ENCODE measurements around the gene CTNNBL1.

The CTNNBL1 gene

DNA sequence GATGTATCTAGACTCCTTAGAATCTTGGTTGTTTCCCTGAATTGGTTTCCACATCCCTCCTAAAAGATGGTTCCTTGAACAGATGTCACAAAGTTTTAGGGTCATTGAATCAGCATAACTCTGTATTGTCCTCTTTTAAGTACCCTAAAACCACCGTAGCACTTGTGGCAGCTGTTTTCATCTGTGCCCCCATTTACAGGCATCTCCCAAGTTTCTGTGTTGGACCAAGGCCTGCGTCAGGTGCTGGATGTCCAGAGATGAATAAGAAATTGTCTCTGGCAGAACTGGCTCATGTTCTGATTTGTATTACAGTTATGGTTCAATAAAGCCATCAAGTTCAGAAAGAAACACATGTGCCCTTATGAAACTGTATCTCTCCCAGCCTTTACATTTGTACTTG, 48.3 kb downstream of the CTNNBL1 start:
- Histone ChIP-seq H3K4me1 (ENCODE audit: insufficient read depth, low read length) (peaks cover 9% of the 10 kb centered on the region), H3K4me3 (ENCODE audit: low read length) (no peak overlapping the region), H3K9me3 (ENCODE audit: low read length) (peaks cover 10% of the 10 kb centered on the region), H3K36me3 (ENCODE audit: insufficient read depth, low read length) (peaks cover 32% of the 10 kb centered on the region), H2AFZ (ENCODE audit: low read depth, low read length) (no peak overlapping the region), H3K27me3 (ENCODE audit: insufficient read depth, low read length) (no peaks in the 10 kb centered on the region)

DNA sequence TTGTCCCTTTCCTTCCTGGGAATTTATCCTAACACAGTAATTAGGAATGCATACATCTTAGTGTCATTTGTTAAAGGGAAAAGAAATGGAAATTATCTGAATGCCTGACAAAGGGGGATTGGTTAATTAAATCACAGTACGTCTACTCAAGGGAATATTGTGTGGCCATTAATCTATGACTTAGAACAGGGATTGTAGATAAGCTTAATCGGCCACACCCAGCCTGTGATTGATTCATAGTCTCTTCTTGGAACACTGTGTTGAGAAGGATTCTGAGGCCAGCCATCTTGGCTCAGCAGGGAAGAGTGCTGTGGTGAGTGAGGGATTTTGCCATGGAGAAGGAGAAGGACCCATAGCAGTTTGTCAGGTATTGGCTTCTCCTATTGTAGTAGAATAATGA, 50.5 kb downstream of the CTNNBL1 start:
- H3K27me3 ChIP-seq (ENCODE audit: insufficient read depth, low read length) = no peaks in the 10 kb centered on the region
- H3K9me3 ChIP-seq (ENCODE audit: low read length) = no peaks in the 10 kb centered on the region
- peaks cover 9% of the 10 kb centered on the region for H3K4me1 ChIP-seq (ENCODE audit: insufficient read depth, low read length)
- no peak overlapping the region for H2AFZ ChIP-seq (ENCODE audit: low read depth, low read length)
- H3K36me3 ChIP-seq (ENCODE audit: insufficient read depth, low read length) = peaks cover 19% of the 10 kb centered on the region
- no peak overlapping the region for H3K4me3 ChIP-seq (ENCODE audit: low read length)

DNA sequence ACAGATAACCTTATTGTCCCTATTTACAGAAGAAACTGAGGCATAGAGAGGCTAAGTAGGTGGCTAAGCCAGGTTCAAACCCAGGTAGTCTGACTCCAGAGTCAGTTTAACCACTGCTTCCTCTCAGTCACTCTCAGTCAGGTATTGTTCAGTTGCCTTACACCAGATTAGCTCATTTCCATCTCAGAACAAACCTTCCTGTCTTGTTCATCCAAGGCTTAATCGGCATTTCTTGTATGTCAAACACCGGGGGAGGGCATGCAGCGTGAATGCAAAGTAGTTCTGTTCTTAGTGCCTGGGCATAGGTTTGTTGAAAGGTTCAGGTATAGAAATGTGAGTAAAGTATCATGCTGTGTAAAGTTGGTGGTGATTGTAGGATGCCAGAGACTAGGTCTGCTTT, 51.7 kb downstream of the CTNNBL1 start:
- Histone ChIP-seq H3K36me3 (ENCODE audit: insufficient read depth, low read length) (peaks cover 19% of the 10 kb centered on the region), H3K27me3 (ENCODE audit: insufficient read depth, low read length) (no peaks in the 10 kb centered on the region), H3K4me1 (ENCODE audit: insufficient read depth, low read length) (peaks cover 9% of the 10 kb centered on the region), H2AFZ (ENCODE audit: low read depth, low read length) (no peak overlapping the region), H3K9me3 (ENCODE audit: low read length) (no peaks in the 10 kb centered on the region), H3K4me3 (ENCODE audit: low read length) (no peak overlapping the region)

DNA sequence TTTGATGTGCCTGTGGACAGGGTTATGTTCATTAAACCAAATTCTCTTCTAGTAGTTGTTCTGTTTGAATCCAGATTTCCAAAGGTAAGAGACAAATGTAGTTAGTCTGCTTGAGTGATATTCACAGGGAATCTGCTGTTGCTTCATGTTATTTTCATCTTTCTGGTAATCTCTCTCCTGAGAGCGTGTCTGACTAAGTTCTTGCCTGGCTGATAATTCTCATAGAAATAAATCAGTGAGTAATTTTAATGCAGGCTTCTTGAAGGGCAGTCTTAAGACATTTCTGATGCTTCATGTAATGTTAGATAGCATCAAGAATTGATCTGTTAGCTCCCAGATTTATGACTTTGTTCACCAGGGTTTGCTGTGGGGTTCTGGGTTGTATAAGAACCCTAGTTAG, 54.2 kb downstream of the CTNNBL1 start:
- H2AFZ ChIP-seq (ENCODE audit: low read depth, low read length) = no peak overlapping the region
- no peak overlapping the region for H3K4me3 ChIP-seq (ENCODE audit: low read length)
- no peaks in the 10 kb centered on the region for H3K27me3 ChIP-seq (ENCODE audit: insufficient read depth, low read length)
- H3K4me1 ChIP-seq (ENCODE audit: insufficient read depth, low read length) = peaks cover 9% of the 10 kb centered on the region
- H3K9me3 ChIP-seq (ENCODE audit: low read length) = peaks cover 3% of the 10 kb centered on the region
- H3K36me3 ChIP-seq (ENCODE audit: insufficient read depth, low read length) = peaks cover 26% of the 10 kb centered on the region

DNA sequence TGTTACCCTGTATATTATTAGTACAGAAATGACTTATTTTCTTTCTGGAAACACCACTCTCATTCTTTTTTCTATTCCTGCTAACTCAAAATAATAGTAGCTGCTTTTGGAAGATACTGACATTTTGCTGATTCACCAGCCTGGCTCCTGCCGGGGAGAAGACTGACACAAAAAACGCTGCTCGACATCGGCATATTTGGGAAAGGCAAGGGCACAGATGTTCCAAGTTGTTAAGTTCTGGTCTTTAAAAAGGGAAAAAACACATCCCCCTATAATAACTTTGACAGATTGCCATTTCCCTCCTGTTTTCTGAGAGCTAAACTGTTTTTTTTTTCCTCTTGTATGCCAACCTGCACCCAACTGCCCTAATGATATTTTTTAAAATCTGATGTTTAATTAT, 55.4 kb downstream of the CTNNBL1 start:
- peaks cover 3% of the 10 kb centered on the region for H3K9me3 ChIP-seq (ENCODE audit: low read length)
- peaks cover 26% of the 10 kb centered on the region for H3K36me3 ChIP-seq (ENCODE audit: insufficient read depth, low read length)
- no peaks in the 10 kb centered on the region for H3K27me3 ChIP-seq (ENCODE audit: insufficient read depth, low read length)
- H3K4me1 ChIP-seq (ENCODE audit: insufficient read depth, low read length) = peaks cover 9% of the 10 kb centered on the region
- H2AFZ ChIP-seq (ENCODE audit: low read depth, low read length) = no peak overlapping the region
- no peak overlapping the region for H3K4me3 ChIP-seq (ENCODE audit: low read length)

DNA sequence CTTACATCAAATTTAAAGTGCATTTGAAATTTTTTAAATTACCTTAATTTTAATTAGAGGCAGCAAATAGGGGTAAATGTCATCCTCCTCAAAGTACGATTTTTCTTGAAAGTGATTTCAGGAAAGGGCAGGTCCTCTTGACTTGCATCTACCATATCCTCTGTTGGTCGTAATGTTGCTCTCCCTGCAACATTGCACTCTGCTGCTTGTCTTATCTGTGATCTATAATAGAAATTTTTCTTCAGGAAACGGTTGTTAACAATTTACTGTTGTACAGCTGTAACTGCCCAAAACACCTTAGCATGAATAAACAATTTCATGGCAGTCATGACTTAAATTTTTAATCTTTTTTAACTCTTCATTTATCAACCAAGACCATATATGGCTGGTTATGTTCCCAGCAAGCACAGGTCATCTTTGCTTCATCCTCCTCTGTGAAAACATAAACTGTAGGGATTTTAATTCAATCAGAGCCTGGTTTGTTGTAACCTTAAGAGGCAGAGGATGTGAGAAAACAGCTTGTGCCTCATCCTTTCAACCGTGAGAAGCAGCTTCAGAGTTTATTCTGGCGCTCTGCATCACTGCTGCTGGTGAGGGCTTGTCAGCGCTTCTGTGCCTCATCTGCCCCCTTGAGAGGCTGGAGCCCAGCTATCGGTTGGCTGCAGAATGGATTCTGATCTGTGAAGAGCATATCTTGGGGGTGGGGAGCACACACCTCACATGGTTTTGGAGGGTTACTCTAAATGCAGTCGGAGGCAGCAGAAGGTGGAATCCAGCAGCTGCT, 56.0 kb downstream of the CTNNBL1 start:
- Histone ChIP-seq H3K36me3 (ENCODE audit: insufficient read depth, low read length) (peaks cover 26% of the 10 kb centered on the region), H3K9me3 (ENCODE audit: low read length) (peaks cover 3% of the 10 kb centered on the region), H3K4me3 (ENCODE audit: low read length) (no peak overlapping the region), H3K27me3 (ENCODE audit: insufficient read depth, low read length) (no peaks in the 10 kb centered on the region), H2AFZ (ENCODE audit: low read depth, low read length) (no peak overlapping the region), H3K4me1 (ENCODE audit: insufficient read depth, low read length) (peaks cover 9% of the 10 kb centered on the region)

DNA sequence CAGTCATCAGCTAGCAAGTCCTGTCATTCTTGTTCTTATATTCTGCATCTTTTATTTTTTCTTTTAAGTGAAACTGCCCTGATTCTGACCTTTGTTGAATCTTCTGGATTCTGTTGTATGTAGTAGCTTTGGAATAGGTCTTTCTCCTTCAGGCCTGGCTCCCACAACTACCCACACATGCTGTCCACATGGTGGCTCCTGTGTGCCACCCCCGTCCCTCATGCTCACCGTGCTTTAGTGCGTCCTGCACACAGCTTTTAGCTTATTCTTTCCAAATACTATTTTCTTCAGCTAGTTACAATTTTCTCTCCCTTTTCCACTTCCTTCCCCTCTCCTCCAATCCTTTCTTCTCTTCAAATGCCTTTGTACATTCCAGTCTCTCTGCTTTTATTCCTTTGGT, 61.8 kb downstream of the CTNNBL1 start:
- Histone ChIP-seq H3K4me1 (ENCODE audit: insufficient read depth, low read length) (peaks cover 6% of the 10 kb centered on the region), H2AFZ (ENCODE audit: low read depth, low read length) (no peak overlapping the region), H3K4me3 (ENCODE audit: low read length) (no peak overlapping the region), H3K27me3 (ENCODE audit: insufficient read depth, low read length) (no peaks in the 10 kb centered on the region), H3K9me3 (ENCODE audit: low read length) (peaks cover 3% of the 10 kb centered on the region), H3K36me3 (ENCODE audit: insufficient read depth, low read length) (peaks cover 7% of the 10 kb centered on the region)

DNA sequence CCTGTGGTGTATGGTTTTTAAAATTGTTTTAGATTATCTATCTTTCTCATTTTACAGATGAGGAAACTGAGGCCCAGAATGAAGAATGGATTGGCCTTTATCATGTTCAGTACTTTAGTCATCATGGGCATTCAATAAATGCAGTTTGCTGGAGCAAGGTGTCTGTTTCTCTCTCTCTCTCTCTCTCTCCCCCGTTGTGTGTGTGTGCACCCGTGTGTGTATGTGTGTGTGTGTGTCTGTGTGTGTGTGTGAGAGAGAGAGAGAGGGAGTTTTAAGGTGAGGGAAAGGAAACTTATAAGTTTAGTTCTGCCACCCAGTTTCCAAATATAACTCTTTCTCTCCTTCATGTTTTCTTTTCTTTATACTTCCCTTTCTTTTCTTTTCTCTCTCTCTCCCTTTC, 62.4 kb downstream of the CTNNBL1 start:
- Histone ChIP-seq H3K9me3 (ENCODE audit: low read length) (no peaks in the 10 kb centered on the region), H2AFZ (ENCODE audit: low read depth, low read length) (no peak overlapping the region), H3K4me3 (ENCODE audit: low read length) (no peak overlapping the region), H3K36me3 (ENCODE audit: insufficient read depth, low read length) (peaks cover 5% of the 10 kb centered on the region), H3K4me1 (ENCODE audit: insufficient read depth, low read length) (peaks cover 6% of the 10 kb centered on the region), H3K27me3 (ENCODE audit: insufficient read depth, low read length) (no peaks in the 10 kb centered on the region)

DNA sequence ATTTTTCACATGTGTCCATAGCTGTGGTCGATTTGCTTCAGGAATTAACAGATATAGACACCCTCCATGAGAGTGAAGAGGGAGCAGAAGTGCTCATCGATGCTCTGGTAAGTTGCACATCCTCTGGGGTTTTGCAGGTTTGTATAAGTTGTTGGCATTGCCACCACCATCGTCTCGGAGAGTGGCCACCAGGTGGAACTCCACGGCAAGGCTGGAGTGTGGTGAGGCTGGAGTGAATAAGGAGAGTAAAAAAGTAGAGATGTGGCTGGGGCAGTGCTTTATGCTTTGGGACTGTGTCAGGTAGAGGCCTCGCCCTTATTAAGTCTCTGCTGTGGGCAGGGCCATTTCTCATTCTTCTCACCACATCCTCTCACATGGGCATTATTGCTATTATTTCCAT, 63.7 kb downstream of the CTNNBL1 start:
- H3K36me3 ChIP-seq (ENCODE audit: insufficient read depth, low read length) = no peaks in the 10 kb centered on the region
- H3K27me3 ChIP-seq (ENCODE audit: insufficient read depth, low read length) = no peaks in the 10 kb centered on the region
- no peak overlapping the region for H3K4me3 ChIP-seq (ENCODE audit: low read length)
- H3K9me3 ChIP-seq (ENCODE audit: low read length) = no peaks in the 10 kb centered on the region
- H3K4me1 ChIP-seq (ENCODE audit: insufficient read depth, low read length) = peaks cover 6% of the 10 kb centered on the region
- H2AFZ ChIP-seq (ENCODE audit: low read depth, low read length) = no peak overlapping the region

DNA sequence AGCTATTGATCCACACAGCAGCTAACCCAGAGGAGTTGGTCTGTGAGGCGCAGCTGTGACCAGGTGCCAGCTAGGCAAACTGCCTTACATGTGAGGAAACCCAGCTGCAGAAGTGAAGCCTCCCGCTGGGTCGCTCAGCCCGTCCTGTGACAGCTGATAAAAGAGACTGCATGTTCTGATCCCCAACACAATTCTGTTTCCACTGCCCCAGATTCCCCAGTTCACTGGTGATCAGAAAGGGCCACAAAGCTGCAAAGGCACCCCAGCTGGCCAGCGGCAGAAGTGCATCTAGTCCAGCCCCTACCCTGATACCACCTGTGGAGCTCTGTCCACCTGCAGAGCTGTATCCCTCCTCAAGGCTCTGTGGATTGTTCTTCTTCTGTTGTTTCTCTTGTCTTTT, 64.5 kb downstream of the CTNNBL1 start:
- no peak overlapping the region for H3K4me3 ChIP-seq (ENCODE audit: low read length)
- H2AFZ ChIP-seq (ENCODE audit: low read depth, low read length) = no peak overlapping the region
- no peaks in the 10 kb centered on the region for H3K36me3 ChIP-seq (ENCODE audit: insufficient read depth, low read length)
- no peaks in the 10 kb centered on the region for H3K9me3 ChIP-seq (ENCODE audit: low read length)
- H3K27me3 ChIP-seq (ENCODE audit: insufficient read depth, low read length) = no peaks in the 10 kb centered on the region
- H3K4me1 ChIP-seq (ENCODE audit: insufficient read depth, low read length) = peaks cover 6% of the 10 kb centered on the region

DNA sequence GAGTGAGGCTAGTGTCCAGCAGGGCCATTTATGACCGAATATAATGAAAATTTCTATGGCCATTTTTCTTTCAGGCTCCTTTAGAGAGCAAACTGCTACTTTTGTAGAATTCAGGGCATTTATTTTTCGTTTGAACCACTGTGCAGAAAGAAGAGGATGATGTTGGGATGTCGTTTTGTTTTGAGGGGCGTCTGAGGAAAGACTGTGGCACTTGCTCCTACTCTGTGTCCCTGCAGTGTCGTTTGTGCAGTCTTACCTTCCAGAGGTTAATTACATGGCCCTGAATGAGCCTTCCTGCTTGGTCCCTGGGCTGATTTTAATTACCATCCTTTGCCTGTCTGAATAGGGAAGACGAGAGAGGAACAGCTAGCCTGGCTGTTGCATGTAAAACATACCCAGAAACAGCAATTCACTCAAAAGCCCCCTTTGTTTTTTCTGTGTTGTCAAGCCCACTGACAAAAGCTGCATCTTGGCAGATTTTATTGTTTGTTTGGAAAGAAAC, 65.3 kb downstream of the CTNNBL1 start:
- Histone ChIP-seq H3K9me3 (ENCODE audit: low read length) (no peaks in the 10 kb centered on the region), H3K4me3 (ENCODE audit: low read length) (no peak overlapping the region), H3K36me3 (ENCODE audit: insufficient read depth, low read length) (no peaks in the 10 kb centered on the region)

DNA sequence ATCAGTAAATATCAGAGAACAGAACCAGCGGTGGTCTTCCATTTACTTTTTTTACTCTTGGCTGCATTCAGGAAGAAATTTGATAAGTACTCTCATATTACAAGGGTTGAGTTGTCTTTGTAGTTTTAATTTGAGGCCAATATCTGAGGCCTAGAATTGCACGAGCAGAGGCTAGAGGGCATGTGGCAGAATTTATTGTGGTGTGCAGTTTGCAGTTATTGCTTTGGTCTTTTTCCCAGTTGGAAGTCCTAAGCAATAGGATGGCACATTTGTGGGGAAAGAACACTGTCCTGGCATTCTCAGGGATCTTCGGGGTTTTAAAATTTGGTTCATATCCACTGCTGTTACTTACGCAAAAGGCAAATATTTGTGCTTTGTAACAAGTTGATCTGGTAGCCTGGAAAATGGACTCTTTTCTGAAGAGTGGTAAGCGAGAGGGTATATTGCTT, 66.0 kb downstream of the CTNNBL1 start:
- no peak overlapping the region for H3K4me3 ChIP-seq (ENCODE audit: low read length)
- no peak overlapping the region for H2AFZ ChIP-seq (ENCODE audit: low read depth, low read length)
- H3K27me3 ChIP-seq (ENCODE audit: insufficient read depth, low read length) = no peaks in the 10 kb centered on the region
- H3K36me3 ChIP-seq (ENCODE audit: insufficient read depth, low read length) = no peaks in the 10 kb centered on the region
- no peaks in the 10 kb centered on the region for H3K9me3 ChIP-seq (ENCODE audit: low read length)
- peaks cover 6% of the 10 kb centered on the region for H3K4me1 ChIP-seq (ENCODE audit: insufficient read depth, low read length)

More for the DNA sequence above, 65.3 kb downstream of the CTNNBL1 start:
- H2AFZ ChIP-seq (ENCODE audit: low read depth, low read length) = no peak overlapping the region
- no peaks in the 10 kb centered on the region for H3K27me3 ChIP-seq (ENCODE audit: insufficient read depth, low read length)
- peaks cover 6% of the 10 kb centered on the region for H3K4me1 ChIP-seq (ENCODE audit: insufficient read depth, low read length)

DNA sequence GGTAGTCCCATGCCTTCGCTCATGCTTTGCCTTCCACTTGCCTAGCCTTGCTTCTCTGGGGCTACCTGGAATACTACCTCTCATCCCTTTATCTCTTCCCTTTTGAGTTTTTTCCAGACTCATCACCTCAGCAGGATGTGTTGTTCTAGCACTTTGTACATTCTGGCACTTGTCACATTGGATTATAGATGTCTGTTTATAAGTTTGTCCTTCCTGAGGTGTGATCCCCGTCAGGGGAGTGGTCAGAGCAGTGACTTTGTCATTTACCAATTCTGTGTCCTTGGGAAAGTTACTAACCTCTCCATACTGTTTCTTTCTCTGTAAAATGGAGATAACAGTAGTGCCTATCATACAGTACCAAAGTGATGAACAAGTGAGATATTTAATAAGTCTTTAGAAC, 66.5 kb downstream of the CTNNBL1 start:
- Histone ChIP-seq H3K9me3 (ENCODE audit: low read length) (no peaks in the 10 kb centered on the region), H3K4me1 (ENCODE audit: insufficient read depth, low read length) (peaks cover 6% of the 10 kb centered on the region), H3K4me3 (ENCODE audit: low read length) (no peak overlapping the region), H3K36me3 (ENCODE audit: insufficient read depth, low read length) (no peaks in the 10 kb centered on the region), H3K27me3 (ENCODE audit: insufficient read depth, low read length) (no peaks in the 10 kb centered on the region), H2AFZ (ENCODE audit: low read depth, low read length) (no peak overlapping the region)

Data from neuron (in vitro differentiated cells).